IMR-90 (cell line): Measurements from ENCODE around the gene DENND1A. TPM values are rescaled to one million over a fixed set of nuclear protein-coding genes. Genes with fewer than 3 reads are reported as not detected.

Experiments used
- ATAC-seq: fragments of 200-7000 bp; cut with Tn5 transposase; 2 replicates; pipeline ENCODE4 v1.9.1; 2020; ENCODE audit warnings: low read depth, mild to moderate bottlenecking, moderate library complexity
- Bru-seq: library from RNA; stranded (reverse); fragments of 400-500 nt; gene quantifications from one replicate; lab custom pipeline; 2021; lab: Mats Ljungman, UMichigan
- BruChase-seq, 2 experiments: library from RNA; stranded (reverse); fragments of 400-500 nt; gene quantifications; one replicate each; lab custom pipeline; 2021; lab: Mats Ljungman, UMichigan
- BruUV-seq: library from RNA; stranded (reverse); fragments of 400-500 nt; replicated peaks from 2 replicates; lab custom pipeline; 2021; lab: Mats Ljungman, UMichigan
- CTCF ChIA-PET: fragments of 300-600 bp; formaldehyde crosslinking; extraction: SDS; loops from one replicate; lab custom pipeline; 2021; ENCODE audit warnings: antibody characterized with exemption; lab: Yijun Ruan, JAX
- POLR2A ChIA-PET: fragments of 300-600 bp; sonication (Branson Sonifier 250); formaldehyde crosslinking; loops from one replicate; lab custom pipeline; 2022; ENCODE audit warnings: antibody characterized with exemption; ENCODE audit not compliant: unreplicated experiment; lab: Charles Lee
- DNase-seq: peaks from one replicate; pipeline ENCODE4 v3.0.0; 2013
- H2AFZ ChIP-seq: replicated peaks from 2 replicates; pipeline ENCODE3; 2013; ENCODE audit warnings: low read length, mild to moderate bottlenecking; ENCODE audit not compliant: poor library complexity
- H2AK5ac ChIP-seq: 2 replicates; pipeline ENCODE4 v1.6.1; 2013; ENCODE audit warnings: low read depth, low read length, inconsistent platforms
- H2AK9ac ChIP-seq: replicated peaks from 2 replicates; pipeline ENCODE3; 2013; ENCODE audit warnings: mild to moderate bottlenecking, low read depth, low read length, moderate library complexity; ENCODE audit not compliant: poor library complexity
- H2BK120ac ChIP-seq: 2 replicates; pipeline ENCODE4 v1.6.1; 2013; ENCODE audit warnings: low read depth, low read length, inconsistent platforms
- H2BK15ac ChIP-seq: 3 replicates; pipeline ENCODE4 v1.6.1; 2013; ENCODE audit warnings: low read depth, low read length, inconsistent platforms
- H2BK20ac ChIP-seq: 2 replicates; pipeline ENCODE4 v1.6.1; 2013; ENCODE audit warnings: low read depth, mild to moderate bottlenecking, inconsistent platforms, low read length, moderate library complexity
- H2BK5ac ChIP-seq: 2 replicates; pipeline ENCODE4 v1.6.1; 2013; ENCODE audit warnings: mild to moderate bottlenecking, low read depth, low read length, inconsistent platforms; ENCODE audit not compliant: poor library complexity, severe bottlenecking
- H3K14ac ChIP-seq: replicated peaks from 2 replicates; pipeline ENCODE4 v1.6.1; 2013; ENCODE audit warnings: low read depth, low read length, inconsistent platforms
- H3K18ac ChIP-seq: 2 replicates; pipeline ENCODE4 v1.6.1; 2013; ENCODE audit warnings: low read depth, low read length, control low read depth
- H3K23ac ChIP-seq: 2 replicates; pipeline ENCODE4 v1.6.1; 2013; ENCODE audit warnings: low read depth, low read length, inconsistent platforms
- H3K27ac ChIP-seq: 2 replicates; pipeline ENCODE4 v1.5.1; 2013; ENCODE audit warnings: mild to moderate bottlenecking, control low read depth, low read length; ENCODE audit not compliant: insufficient read depth
- H3K27me3 ChIP-seq: 2 replicates; pipeline ENCODE4 v1.6.1; 2013; ENCODE audit warnings: low read length; ENCODE audit not compliant: control insufficient read depth, insufficient read depth
- H3K36me3 ChIP-seq: 2 replicates; pipeline ENCODE4 v1.6.1; 2013; ENCODE audit warnings: low read length, mixed read lengths; ENCODE audit not compliant: control insufficient read depth, insufficient read depth
- H3K4ac ChIP-seq: 2 replicates; pipeline ENCODE4 v1.6.1; 2013; ENCODE audit warnings: low read depth, low read length, inconsistent platforms
- H3K4me1 ChIP-seq: 2 replicates; pipeline ENCODE4 v1.6.1; 2013; ENCODE audit warnings: low read length, mixed read lengths; ENCODE audit not compliant: control insufficient read depth, insufficient read depth
- H3K4me2 ChIP-seq: 2 replicates; pipeline ENCODE4 v1.6.1; 2013; ENCODE audit warnings: low read depth, mild to moderate bottlenecking, control low read depth, low read length, moderate library complexity
- H3K4me3 ChIP-seq: 2 replicates; pipeline ENCODE4 v1.5.1; 2013; ENCODE audit warnings: low read depth, mild to moderate bottlenecking, control low read depth, low read length, moderate library complexity; ENCODE audit not compliant: insufficient read depth
- H3K56ac ChIP-seq: 2 replicates; pipeline ENCODE4 v1.6.1; 2013; ENCODE audit warnings: low read length, inconsistent platforms; ENCODE audit not compliant: insufficient read depth; ENCODE audit errors: extremely low read depth
- H3K79me1 ChIP-seq, 2 experiments: 2 replicates each; pipeline ENCODE4 v1.6.1; 2013; ENCODE audit warnings: low read length in 2 of 2, inconsistent platforms in 1 of 2, low read depth in 1 of 2
- H3K9ac ChIP-seq: 2 replicates; pipeline ENCODE4 v1.6.1; 2013; ENCODE audit warnings: low read depth, low read length, control low read depth
- H3K9me1 ChIP-seq: 2 replicates; pipeline ENCODE4 v1.6.1; 2013; ENCODE audit warnings: low read length, inconsistent platforms; ENCODE audit not compliant: insufficient read depth
- H3K9me3 ChIP-seq: 2 replicates; pipeline ENCODE4 v1.6.1; 2013; ENCODE audit warnings: low read length; ENCODE audit not compliant: control insufficient read depth, insufficient read depth
- H4K20me1 ChIP-seq: 2 replicates; pipeline ENCODE4 v1.6.1; 2013; ENCODE audit warnings: low read length, inconsistent platforms; ENCODE audit not compliant: insufficient read depth
- H4K5ac ChIP-seq: 2 replicates; pipeline ENCODE4 v1.6.1; 2013; ENCODE audit warnings: mild to moderate bottlenecking, low read depth, low read length, control low read depth
- H4K8ac ChIP-seq, 2 experiments: 2 replicates each; pipeline ENCODE4 v1.6.1; 2013; ENCODE audit warnings: low read depth in 2 of 2, low read length in 2 of 2, control low read depth in 1 of 2, inconsistent platforms in 1 of 2
- H4K91ac ChIP-seq: 2 replicates; pipeline ENCODE4 v1.6.1; 2013; ENCODE audit warnings: low read depth, low read length, inconsistent platforms; ENCODE audit not compliant: insufficient read depth
- BHLHE40 ChIP-seq: fragments of 150-350 bp; IDR thresholded peaks from 2 replicates; pipeline ENCODE4 v1.6.1; 2016; ENCODE audit warnings: mild to moderate bottlenecking, low read depth, low read length
- CEBPB ChIP-seq: IDR thresholded peaks from 2 replicates; pipeline ENCODE4 v1.6.1; 2012; ENCODE audit warnings: low read depth, low read length, improper control_type of control experiment
- CHD1 ChIP-seq: IDR thresholded peaks from 2 replicates; pipeline ENCODE4 v1.6.1; 2012; ENCODE audit warnings: low read depth, low read length, improper control_type of control experiment
- NFE2L2 ChIP-seq: fragments of 150-350 bp; IDR thresholded peaks from 2 replicates; pipeline ENCODE4 v1.6.1; 2016; ENCODE audit warnings: low read depth, mild to moderate bottlenecking, low read length
- RFX5 ChIP-seq: IDR thresholded peaks from 2 replicates; pipeline ENCODE4 v1.8.0; 2012; ENCODE audit warnings: low read depth, mild to moderate bottlenecking, low read length, moderate library complexity
- WGBS, 2 experiments: methylation state at CpG; one replicate each; pipeline versions ENCODE4 v1.1.5 to v1.1.7; 2013; ENCODE audit warnings: missing lambda C conversion rate in 2 of 2; ENCODE audit not compliant: insufficient read length in 1 of 2; ENCODE audit errors: extremely low coverage in 2 of 2; 5-methylcytosine and 5-hydroxymethylcytosine counted together
- dilution Hi-C: fragments of 300-500 bp; cut with HindIII; formaldehyde crosslinking; loops from one replicate; pipeline ENCODE4 v1.14.3; 2018; ENCODE audit warnings: low sequenced_read_pairs; ENCODE audit not compliant: unreplicated experiment
- in situ Hi-C: fragments of 300-500 bp; cut with MboI; formaldehyde crosslinking; loops from 3 replicates; pipeline ENCODE4 v1.14.3; 2019; ENCODE audit warnings: low sequenced_read_pairs, inconsistent platforms, mixed read lengths
- intact Hi-C: fragments of 100-400 bp; cut with micrococcal nuclease; formaldehyde crosslinking; loops from 2 replicates; pipeline ENCODE4 v1.10.0; 2022
- long read RNA-seq: library from polyadenylated mRNA; unstranded; transcript quantifications from one replicate; pipeline ENCODE4 v2.0.0, GENCODE V29; 2021; ENCODE audit not compliant: unreplicated experiment
- polyA plus RNA-seq, 3 experiments: library from polyadenylated mRNA; depleted of rRNA; stranded (reverse); fragments of >200 nt; gene quantifications; 2 replicates each; pipeline ENCODE4 v1.2.3, GENCODE V29; 2012; ENCODE audit warnings: low replicate concordance in 1 of 3
- total RNA-seq: library from RNA; depleted of rRNA; stranded (reverse); fragments of >200 nt; gene quantifications from 2 replicates; pipeline ENCODE4 v1.2.3, GENCODE V29; 2012; rRNA removed
- TF ChIP-seq, protein P1 (sequence below): fragments of 150-350 bp; IDR thresholded peaks from 2 replicates; pipeline ENCODE4 v1.6.1; 2017; ENCODE audit warnings: mild to moderate bottlenecking, antibody characterized with exemption, low read length, low read depth
- TF ChIP-seq, protein P2 (sequence below): fragments of 150-350 bp; IDR thresholded peaks from 2 replicates; pipeline ENCODE4 v1.6.1; 2016; ENCODE audit warnings: low read depth, mild to moderate bottlenecking, low read length, moderate library complexity, borderline replicate concordance

DENND1A gene, protein sequence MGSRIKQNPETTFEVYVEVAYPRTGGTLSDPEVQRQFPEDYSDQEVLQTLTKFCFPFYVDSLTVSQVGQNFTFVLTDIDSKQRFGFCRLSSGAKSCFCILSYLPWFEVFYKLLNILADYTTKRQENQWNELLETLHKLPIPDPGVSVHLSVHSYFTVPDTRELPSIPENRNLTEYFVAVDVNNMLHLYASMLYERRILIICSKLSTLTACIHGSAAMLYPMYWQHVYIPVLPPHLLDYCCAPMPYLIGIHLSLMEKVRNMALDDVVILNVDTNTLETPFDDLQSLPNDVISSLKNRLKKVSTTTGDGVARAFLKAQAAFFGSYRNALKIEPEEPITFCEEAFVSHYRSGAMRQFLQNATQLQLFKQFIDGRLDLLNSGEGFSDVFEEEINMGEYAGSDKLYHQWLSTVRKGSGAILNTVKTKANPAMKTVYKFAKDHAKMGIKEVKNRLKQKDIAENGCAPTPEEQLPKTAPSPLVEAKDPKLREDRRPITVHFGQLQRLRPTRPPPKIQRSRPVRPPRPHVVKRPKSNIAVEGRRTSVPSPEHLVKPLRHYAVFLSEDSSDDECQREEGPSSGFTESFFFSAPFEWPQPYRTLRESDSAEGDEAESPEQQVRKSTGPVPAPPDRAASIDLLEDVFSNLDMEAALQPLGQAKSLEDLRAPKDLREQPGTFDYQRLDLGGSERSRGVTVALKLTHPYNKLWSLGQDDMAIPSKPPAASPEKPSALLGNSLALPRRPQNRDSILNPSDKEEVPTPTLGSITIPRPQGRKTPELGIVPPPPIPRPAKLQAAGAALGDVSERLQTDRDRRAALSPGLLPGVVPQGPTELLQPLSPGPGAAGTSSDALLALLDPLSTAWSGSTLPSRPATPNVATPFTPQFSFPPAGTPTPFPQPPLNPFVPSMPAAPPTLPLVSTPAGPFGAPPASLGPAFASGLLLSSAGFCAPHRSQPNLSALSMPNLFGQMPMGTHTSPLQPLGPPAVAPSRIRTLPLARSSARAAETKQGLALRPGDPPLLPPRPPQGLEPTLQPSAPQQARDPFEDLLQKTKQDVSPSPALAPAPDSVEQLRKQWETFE
- total RNA-seq = 21.4 and 27.6 TPM in 2 replicates
- 21.2 and 21.4 TPM in 2 replicates for polyA plus RNA-seq (2012; rRNA removed)
- 14.6 and 25.1 TPM in 2 replicates for polyA plus RNA-seq (2012; cell fraction: cytosol; rRNA removed)
- 17.5 and 18.6 TPM in 2 replicates for polyA plus RNA-seq (2012; cell fraction: nucleus; rRNA removed; ENCODE audit: low replicate concordance)
- Bru-seq, nascent RNA = percentile 68 among the genes with signal in this experiment
- BruChase-seq, experiment 1, labeled RNA remaining after a 6-hour chase = percentile 63 among the genes with signal in this experiment
- percentile 65 among the genes with signal in this experiment for BruChase-seq, experiment 2, labeled RNA remaining after a 2-hour chase
- long read RNA-seq, partial matches to known transcripts = 3 of 13 reads
- long read RNA-seq, other reads (novel, unspliced or antisense) = 8 of 13 reads

DNA sequence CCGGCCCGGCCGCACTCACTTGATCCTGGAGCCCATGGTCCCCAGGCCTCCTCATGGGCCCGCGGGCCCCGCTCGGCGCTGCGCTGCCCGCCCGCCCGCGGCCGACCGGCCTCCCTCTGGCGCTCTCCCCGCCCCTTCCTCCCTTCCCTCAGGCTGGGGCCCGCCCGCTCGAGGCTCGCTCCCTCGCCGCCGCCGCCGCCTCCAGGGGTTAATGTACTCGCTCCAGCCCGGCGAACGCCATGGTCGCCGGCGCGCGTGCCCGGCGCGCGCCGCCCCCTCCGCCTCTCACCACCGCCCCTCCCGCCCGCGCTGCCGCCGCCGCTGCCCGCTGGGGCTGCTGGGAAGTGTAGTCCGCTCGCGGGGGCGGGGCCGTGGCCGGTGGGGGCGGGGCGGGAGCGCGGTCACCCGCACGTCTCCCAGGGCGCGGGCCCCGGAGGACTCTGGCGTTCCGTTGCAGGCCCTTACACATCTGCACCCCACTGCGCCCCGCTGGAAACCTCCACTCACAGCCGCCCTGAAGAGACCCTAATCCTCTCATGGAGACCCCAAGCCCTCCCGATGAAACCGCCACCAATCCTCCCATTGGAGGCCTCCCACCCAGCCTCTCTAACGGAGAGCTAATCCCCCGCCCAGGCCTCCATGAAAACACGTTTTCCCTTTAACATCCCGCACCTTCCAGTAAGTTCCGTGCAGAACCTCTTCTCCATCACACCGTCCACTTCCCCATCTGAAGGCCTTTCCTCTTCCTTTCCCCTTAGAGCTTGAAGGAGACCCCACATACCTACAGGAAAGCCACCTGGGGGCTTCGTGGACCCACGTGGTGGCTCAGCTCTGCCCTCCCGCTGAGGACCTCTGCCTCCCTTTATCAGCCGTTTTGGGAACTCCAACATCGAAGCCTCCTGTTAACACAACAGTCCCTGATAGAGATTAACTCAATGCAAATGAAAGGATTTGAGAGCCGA lies at the start of gene DENND1A:
DENND1A (minus strand) TSS at position 257 of the 962 bp plus-strand sequence; CDS start at position 36, 221 bp downstream.
- Histone ChIP-seq H4K8ac (peak within 1 kb of the TSS; percentile 91 to 99), H2AFZ (peak within 1 kb of the TSS; percentile 93), H3K4me2 (peak within 1 kb of the TSS; percentile 75), H4K20me1 (peaks cover 29% of the 10 kb centered on the region; the same call in 1 of the 2 replicates), H3K9me1 (peaks cover 23% of the 10 kb centered on the region), H3K4me1 (peaks cover 8% of the 10 kb centered on the region), H3K9ac (peak within 1 kb of the TSS; percentile 57), H3K27me3 (no peaks in the 10 kb centered on the region), H2AK9ac (peak within 1 kb of the TSS; percentile 63), H3K36me3 (no peaks in the 10 kb centered on the region), H3K27ac (peak within 1 kb of the TSS; percentile 17; the same call in 1 of the 2 replicates), H3K14ac (peak within 1 kb of the TSS; percentile 67; the same call in 1 of the 2 replicates), H3K4ac (peak within 1 kb of the TSS; percentile 33), H2BK15ac (peak within 1 kb of the TSS; percentile 55; the same call in 1 of the 3 replicates), H4K91ac (peak within 1 kb of the TSS; percentile 58), H3K23ac (peak within 1 kb of the TSS; percentile 50; the same call in 1 of the 2 replicates), H2BK120ac (peak within 1 kb of the TSS; percentile 59; the same call in 1 of the 2 replicates), H3K56ac (peak within 1 kb of the TSS; percentile 47), H3K18ac (peak within 1 kb of the TSS; percentile 47; the same call in 1 of the 2 replicates), H2BK5ac (no peak within 1 kb of the TSS), H3K4me3 (peak within 1 kb of the TSS; percentile 46), H3K9me3 (no peaks in the 10 kb centered on the region), H4K5ac (peak within 1 kb of the TSS; percentile 68), H2BK20ac (no peak within 1 kb of the TSS), H2AK5ac (peak within 1 kb of the TSS; percentile 48; the same call in 1 of the 2 replicates), H3K79me1 (peaks cover 23 to 39% of the 10 kb centered on the region in 2 experiments)
- BruUV-seq = no TSS peak
- dilution Hi-C loops = no loop called here
- intact Hi-C loops = loop anchor here (5.0 to 10.0 kb wide), 2 partner anchors 253 to 385 kb away; no protein-coding TSS in a partner anchor
- WGBS, 2 experiments = 22% methylated on average over 13 of the region's 83 CpGs; no CpG with 5 or more reads in 1 of the 2 experiments
- in situ Hi-C loops = no loop called here
- POLR2A ChIA-PET = no interaction called here
- ATAC-seq (peak; percentile 96), DNase-seq (peak; percentile 84)
- CTCF ChIA-PET = interaction anchor here (0.6 kb wide), 1 partner anchor 393 kb away, joined by 3 read pairs; no protein-coding TSS in a partner anchor
- TF ChIP-seq BHLHE40 (peak; percentile 61), CEBPB (no peak), RFX5 (no peak), CHD1 (no peak), NFE2L2 (no peak)
- TF ChIP-seq, protein P1, sequence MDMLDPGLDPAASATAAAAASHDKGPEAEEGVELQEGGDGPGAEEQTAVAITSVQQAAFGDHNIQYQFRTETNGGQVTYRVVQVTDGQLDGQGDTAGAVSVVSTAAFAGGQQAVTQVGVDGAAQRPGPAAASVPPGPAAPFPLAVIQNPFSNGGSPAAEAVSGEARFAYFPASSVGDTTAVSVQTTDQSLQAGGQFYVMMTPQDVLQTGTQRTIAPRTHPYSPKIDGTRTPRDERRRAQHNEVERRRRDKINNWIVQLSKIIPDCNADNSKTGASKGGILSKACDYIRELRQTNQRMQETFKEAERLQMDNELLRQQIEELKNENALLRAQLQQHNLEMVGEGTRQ = no peak
- TF ChIP-seq, protein P2, sequence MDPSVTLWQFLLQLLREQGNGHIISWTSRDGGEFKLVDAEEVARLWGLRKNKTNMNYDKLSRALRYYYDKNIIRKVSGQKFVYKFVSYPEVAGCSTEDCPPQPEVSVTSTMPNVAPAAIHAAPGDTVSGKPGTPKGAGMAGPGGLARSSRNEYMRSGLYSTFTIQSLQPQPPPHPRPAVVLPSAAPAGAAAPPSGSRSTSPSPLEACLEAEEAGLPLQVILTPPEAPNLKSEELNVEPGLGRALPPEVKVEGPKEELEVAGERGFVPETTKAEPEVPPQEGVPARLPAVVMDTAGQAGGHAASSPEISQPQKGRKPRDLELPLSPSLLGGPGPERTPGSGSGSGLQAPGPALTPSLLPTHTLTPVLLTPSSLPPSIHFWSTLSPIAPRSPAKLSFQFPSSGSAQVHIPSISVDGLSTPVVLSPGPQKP = no peak
